ENCODE results near the gene CEACAM7. TPM values are rescaled to one million over a fixed set of nuclear protein-coding genes. Genes with fewer than 3 reads are reported as not detected.
"Not testable (repeated sequence)": the region's sequence is repeated elsewhere in the genome, so short reads cannot be mapped to it uniquely, and the experiment has no call there.

The CEACAM7 gene
- total RNA-seq, 4 donors from 2014 or later = 10.5 to 103 (median 76.7) TPM

GRCh38 chr19:41670755-41671154 lies 17.3 kb downstream of the CEACAM7 start:
- no peak for DNase-seq

GRCh38 chr19:41668315-41668714 lies 19.8 kb downstream of the CEACAM7 start:
- intact Hi-C loops (cut with DNase I) = no loop called here
- peaks cover 0 to 27% (median 21%) of the 10 kb centered on the region in 3 donors for H3K9me3 ChIP-seq
- H3K27me3 ChIP-seq = peaks cover 0 to 50% (median 0%) of the 10 kb centered on the region in 4 donors
- H3K4me1 ChIP-seq = no peaks in the 10 kb centered on the region
- H3K36me3 ChIP-seq = no peaks in the 10 kb centered on the region
- no peak for DNase-seq
- 21 to 80% methylated on average over 1 of the region's 1 CpG for WGBS, 2 donors
- H3K4me3 ChIP-seq = no peak overlapping the region
- TF ChIP-seq POLR2A (IDR thresholded peaks at IDR 0.05) (no peak), CTCF (IDR thresholded peaks at IDR 0.05) (no peak)
- peak overlapping the region in 1 of 4 donors; percentile 14 for H3K27ac ChIP-seq

More at GRCh38 chr19:41670755-41671154, 17.3 kb downstream of the CEACAM7 start:
- intact Hi-C loops (cut with DNase I) = no loop called here
- Histone ChIP-seq H3K9me3 (peaks cover 0 to 16% (median 10%) of the 10 kb centered on the region in 3 donors), H3K27ac (no peak overlapping the region), H3K4me1 (no peaks in the 10 kb centered on the region), H3K36me3 (no peaks in the 10 kb centered on the region), H3K27me3 (peaks cover 0 to 65% (median 0%) of the 10 kb centered on the region in 4 donors), H3K4me3 (no peak overlapping the region)
- TF ChIP-seq POLR2A (IDR thresholded peaks at IDR 0.05) = no peak
- TF ChIP-seq CTCF (IDR thresholded peaks at IDR 0.05) = no peak

GRCh38 chr19:41666075-41666474 lies 22.0 kb downstream of the CEACAM7 start:
- peaks cover 0 to 27% (median 0%) of the 10 kb centered on the region in 4 donors for H3K27me3 ChIP-seq
- intact Hi-C loops (cut with DNase I) = no loop called here
- peaks cover 0 to 28% (median 21%) of the 10 kb centered on the region in 3 donors for H3K9me3 ChIP-seq
- WGBS, 2 donors = 63 to 80% methylated on average over 2 of the region's 2 CpGs
- no peak overlapping the region for H3K27ac ChIP-seq
- H3K36me3 ChIP-seq = no peaks in the 10 kb centered on the region
- H3K4me3 ChIP-seq = no peak overlapping the region
- TF ChIP-seq POLR2A (IDR thresholded peaks at IDR 0.05) (no peak), CTCF (IDR thresholded peaks at IDR 0.05) (no peak)
- no peak for DNase-seq
- no peaks in the 10 kb centered on the region for H3K4me1 ChIP-seq

- no CpG with 5 or more reads among the region's 2 CpGs for WGBS, 2 donors
Observed at GRCh38 chr19:41657157-41657556, 30.9 kb downstream of the CEACAM7 start.

GRCh38 chr19:41656756-41657155 lies 31.3 kb downstream of the CEACAM7 start:
- H3K36me3 ChIP-seq; intact Hi-C loops (cut with DNase I); DNase-seq; H3K4me3 ChIP-seq: not testable (repeated sequence)
- Histone ChIP-seq H3K9me3 (peaks cover 0 to 10% (median 0%) of the 10 kb centered on the region in 3 donors), H3K4me1 (peaks cover 0 to 14% (median 0%) of the 10 kb centered on the region in 3 donors), H3K27me3 (peaks cover 0 to 52% (median 0%) of the 10 kb centered on the region in 4 donors), H3K27ac (peak overlapping the region in 2 of 4 donors; percentile 25 to 35)
- WGBS, 2 donors = no CpG with 5 or more reads among the region's 2 CpGs

More at GRCh38 chr19:41657157-41657556, 30.9 kb downstream of the CEACAM7 start:
- Histone ChIP-seq H3K27ac (peak overlapping the region in 3 of 4 donors; percentile 28 to 63 (median 35)), H3K36me3 (no peaks in the 10 kb centered on the region), H3K4me1 (peaks cover 0 to 14% (median 0%) of the 10 kb centered on the region in 3 donors), H3K27me3 (peaks cover 0 to 48% (median 0%) of the 10 kb centered on the region in 4 donors), H3K4me3 (no peak overlapping the region), H3K9me3 (peaks cover 0 to 10% (median 0%) of the 10 kb centered on the region in 3 donors)
- DNase-seq = no peak
- TF ChIP-seq POLR2A (IDR thresholded peaks at IDR 0.05) = no peak
- no peak for TF ChIP-seq CTCF (IDR thresholded peaks at IDR 0.05)
- intact Hi-C loops (cut with DNase I) = no loop called here

Measured in esophagus squamous epithelium (tissue), 5 donors.